ENCODE results near the gene MISP. TPM values are rescaled to one million over a fixed set of nuclear protein-coding genes. Genes with fewer than 3 reads are reported as not detected.
A peak's percentile ranks its signal among the peaks of the same experiment; 100 is the strongest.

Gene MISP
- total RNA-seq, 1 donor from 2014 or later, result 1.1 TPM

DNA sequence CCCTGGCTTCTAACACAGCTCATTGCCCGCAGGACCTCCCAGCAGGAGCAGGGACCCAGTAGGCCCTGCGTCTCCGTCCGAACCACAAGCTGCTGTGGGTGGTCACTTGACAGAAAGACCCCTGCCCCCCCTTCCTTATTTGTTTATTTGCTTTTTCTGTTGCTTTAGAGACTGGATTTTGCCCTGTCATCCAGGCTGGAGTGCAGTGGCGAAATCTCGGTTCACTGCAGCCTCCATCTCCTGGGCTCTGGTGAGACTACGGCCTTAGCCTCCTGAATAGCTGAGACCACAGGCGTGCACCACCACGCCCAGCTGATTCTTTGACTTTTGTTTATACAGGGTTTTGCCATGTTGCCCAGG, 38.8 kb downstream of the MISP start:
- no peaks in the 10 kb centered on the region for H3K27me3 Mint-ChIP-seq
- no peak for DNase-seq (ENCODE audit: low spot score, unreplicated experiment)
- no peak overlapping the region for H3K4me3 Mint-ChIP-seq (ENCODE audit: low read depth)
- H3K27ac Mint-ChIP-seq, result peak overlapping the region; percentile 86
- TF ChIP-seq, protein P1, sequence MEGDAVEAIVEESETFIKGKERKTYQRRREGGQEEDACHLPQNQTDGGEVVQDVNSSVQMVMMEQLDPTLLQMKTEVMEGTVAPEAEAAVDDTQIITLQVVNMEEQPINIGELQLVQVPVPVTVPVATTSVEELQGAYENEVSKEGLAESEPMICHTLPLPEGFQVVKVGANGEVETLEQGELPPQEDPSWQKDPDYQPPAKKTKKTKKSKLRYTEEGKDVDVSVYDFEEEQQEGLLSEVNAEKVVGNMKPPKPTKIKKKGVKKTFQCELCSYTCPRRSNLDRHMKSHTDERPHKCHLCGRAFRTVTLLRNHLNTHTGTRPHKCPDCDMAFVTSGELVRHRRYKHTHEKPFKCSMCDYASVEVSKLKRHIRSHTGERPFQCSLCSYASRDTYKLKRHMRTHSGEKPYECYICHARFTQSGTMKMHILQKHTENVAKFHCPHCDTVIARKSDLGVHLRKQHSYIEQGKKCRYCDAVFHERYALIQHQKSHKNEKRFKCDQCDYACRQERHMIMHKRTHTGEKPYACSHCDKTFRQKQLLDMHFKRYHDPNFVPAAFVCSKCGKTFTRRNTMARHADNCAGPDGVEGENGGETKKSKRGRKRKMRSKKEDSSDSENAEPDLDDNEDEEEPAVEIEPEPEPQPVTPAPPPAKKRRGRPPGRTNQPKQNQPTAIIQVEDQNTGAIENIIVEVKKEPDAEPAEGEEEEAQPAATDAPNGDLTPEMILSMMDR (IDR thresholded peaks at IDR 0.05; ENCODE audit: unreplicated experiment), result no peak
- peaks cover 2% of the 10 kb centered on the region for H3K36me3 Mint-ChIP-seq (ENCODE audit: insufficient read depth)
- H3K4me1 Mint-ChIP-seq (ENCODE audit: low read depth), result peaks cover 10% of the 10 kb centered on the region
- no peaks in the 10 kb centered on the region for H3K9me3 Mint-ChIP-seq (ENCODE audit: low read depth)

DNA sequence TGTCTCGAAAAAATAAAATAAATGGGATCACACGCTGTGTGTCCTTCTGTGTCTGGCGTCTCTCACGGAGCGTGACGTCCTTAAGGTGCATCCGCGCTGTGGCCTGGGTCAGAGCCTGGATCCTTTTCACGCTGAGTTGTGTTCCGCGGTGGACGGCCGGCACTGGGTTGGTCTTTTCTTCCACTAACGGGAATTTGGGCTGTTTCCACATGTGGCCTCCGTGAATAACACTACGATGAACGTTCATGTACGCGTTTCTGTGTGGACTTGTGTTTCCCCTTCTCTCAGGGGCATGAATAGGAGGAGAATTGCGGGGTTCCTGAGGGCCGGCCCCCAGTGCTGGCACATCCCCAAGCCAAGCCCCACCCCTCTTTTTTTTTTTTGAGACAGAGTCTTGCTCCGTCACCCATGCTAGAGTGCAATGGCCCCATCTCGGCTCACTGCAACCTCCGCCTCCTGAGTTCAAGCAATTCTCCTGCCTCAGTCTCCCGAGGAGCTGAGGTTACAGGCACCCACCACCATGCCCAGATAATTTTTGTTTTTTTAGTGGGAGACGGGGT, 40.2 kb downstream of the MISP start:
- H3K27me3 Mint-ChIP-seq, result no peaks in the 10 kb centered on the region
- TF ChIP-seq, protein P1 (IDR thresholded peaks at IDR 0.05; ENCODE audit: unreplicated experiment), result no peak
- peak overlapping the region; percentile 20 for H3K27ac Mint-ChIP-seq
- peaks cover 10% of the 10 kb centered on the region for H3K4me1 Mint-ChIP-seq (ENCODE audit: low read depth)
- no peak overlapping the region for H3K4me3 Mint-ChIP-seq (ENCODE audit: low read depth)
- peaks cover 2% of the 10 kb centered on the region for H3K36me3 Mint-ChIP-seq (ENCODE audit: insufficient read depth)
- DNase-seq (ENCODE audit: low spot score, unreplicated experiment), result no peak
- no peaks in the 10 kb centered on the region for H3K9me3 Mint-ChIP-seq (ENCODE audit: low read depth)

DNA sequence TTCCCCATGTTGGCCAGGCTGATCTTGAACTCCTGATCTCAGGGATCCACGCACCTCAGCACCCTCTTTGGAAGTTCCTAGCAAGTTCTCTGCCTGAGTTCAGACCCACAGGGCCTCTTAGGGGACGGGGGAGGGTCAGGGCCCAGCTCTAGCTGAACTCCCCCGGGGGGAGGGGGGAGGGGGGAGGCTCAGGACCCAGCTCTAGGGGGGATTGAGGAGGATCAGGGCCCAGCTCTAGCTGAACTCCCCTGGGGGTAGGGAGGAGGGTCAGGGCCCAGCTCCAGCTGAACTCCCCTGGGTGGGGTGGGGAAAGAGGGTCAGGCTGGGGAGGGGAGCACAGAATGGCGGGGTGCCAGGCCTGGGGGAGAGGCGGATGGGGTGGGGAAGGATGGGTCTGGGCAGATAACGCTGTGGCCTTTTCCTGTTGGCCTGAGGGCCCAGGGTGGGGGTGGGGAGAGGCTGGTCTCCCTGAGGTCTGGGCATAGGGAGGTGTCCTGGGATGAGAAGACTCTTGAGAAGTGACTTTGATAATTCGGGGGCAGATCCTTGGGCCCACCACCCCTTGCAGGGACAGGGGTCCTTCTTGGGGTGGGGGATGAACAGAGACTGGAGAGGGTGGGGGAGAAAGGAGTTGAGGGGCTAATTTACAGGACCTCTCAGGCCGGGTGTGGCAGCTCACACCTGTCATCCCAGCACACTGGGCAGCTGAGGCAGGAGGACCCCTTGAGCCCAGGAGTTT, 40.8 kb downstream of the MISP start:
- TF ChIP-seq, protein P1 (IDR thresholded peaks at IDR 0.05; ENCODE audit: unreplicated experiment), result no peak
- no peak for DNase-seq (ENCODE audit: low spot score, unreplicated experiment)
- no peaks in the 10 kb centered on the region for H3K9me3 Mint-ChIP-seq (ENCODE audit: low read depth)
- no peaks in the 10 kb centered on the region for H3K27me3 Mint-ChIP-seq
- no peak overlapping the region for H3K4me3 Mint-ChIP-seq (ENCODE audit: low read depth)
- peaks cover 12% of the 10 kb centered on the region for H3K4me1 Mint-ChIP-seq (ENCODE audit: low read depth)
- no peak overlapping the region for H3K27ac Mint-ChIP-seq
- peaks cover 2% of the 10 kb centered on the region for H3K36me3 Mint-ChIP-seq (ENCODE audit: insufficient read depth)

DNA sequence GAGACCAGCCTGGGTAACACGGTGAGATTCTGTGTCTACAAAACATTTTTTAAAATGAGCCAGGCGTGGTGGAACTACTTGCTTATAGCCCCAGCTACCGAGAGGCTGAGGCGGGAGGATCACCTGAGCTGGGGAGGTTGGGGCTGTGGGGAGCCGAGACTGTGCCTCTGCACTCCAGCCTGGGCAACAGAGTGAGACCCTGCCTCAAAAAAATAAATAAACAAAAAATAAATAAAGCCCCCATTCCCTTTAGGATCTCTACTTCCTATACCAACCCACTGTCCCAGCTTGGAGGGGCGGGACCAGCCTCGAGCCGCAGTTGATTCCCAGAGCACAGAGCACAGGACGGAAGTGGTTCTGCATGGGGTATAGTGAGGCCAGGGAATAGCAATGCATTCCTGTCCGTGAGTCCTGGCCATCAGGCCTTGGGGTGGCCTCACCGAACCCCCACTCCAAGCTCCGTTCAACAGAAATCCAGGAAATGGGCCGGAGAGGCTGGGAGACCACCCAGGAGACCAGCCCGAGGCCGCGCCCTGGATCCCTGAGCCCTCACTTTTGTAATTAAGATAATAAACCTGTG, 41.5 kb downstream of the MISP start:
- no peak overlapping the region for H3K4me3 Mint-ChIP-seq (ENCODE audit: low read depth)
- H3K4me1 Mint-ChIP-seq (ENCODE audit: low read depth), result peaks cover 12% of the 10 kb centered on the region
- no peaks in the 10 kb centered on the region for H3K9me3 Mint-ChIP-seq (ENCODE audit: low read depth)
- H3K27me3 Mint-ChIP-seq, result no peaks in the 10 kb centered on the region
- H3K27ac Mint-ChIP-seq, result no peak overlapping the region
- TF ChIP-seq, protein P1 (IDR thresholded peaks at IDR 0.05; ENCODE audit: unreplicated experiment), result no peak
- DNase-seq (ENCODE audit: low spot score, unreplicated experiment), result no peak
- peaks cover 2% of the 10 kb centered on the region for H3K36me3 Mint-ChIP-seq (ENCODE audit: insufficient read depth)

DNA sequence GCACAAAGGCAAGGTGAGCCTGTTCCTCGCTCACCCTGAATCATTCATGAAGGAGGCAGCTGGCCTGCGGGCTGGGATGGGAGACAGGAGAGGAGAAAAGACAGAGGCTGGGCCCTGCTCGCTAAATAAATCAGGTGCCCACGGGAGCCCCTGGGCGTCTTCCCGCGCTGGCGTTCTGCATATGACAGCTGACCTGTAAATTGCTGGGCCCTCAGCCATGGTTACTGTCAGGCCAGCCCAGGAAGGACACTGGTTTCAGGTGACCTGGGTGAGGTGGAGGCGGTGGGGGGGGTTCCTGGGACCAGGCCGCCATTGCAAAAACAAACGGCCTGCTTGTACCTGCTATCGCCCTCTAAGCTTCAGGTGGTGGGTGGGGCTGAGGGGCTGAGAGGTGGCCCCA, 42.9 kb downstream of the MISP start:
- H3K27me3 Mint-ChIP-seq, result no peaks in the 10 kb centered on the region
- no peak overlapping the region for H3K27ac Mint-ChIP-seq
- H3K4me1 Mint-ChIP-seq (ENCODE audit: low read depth), result peaks cover 12% of the 10 kb centered on the region
- no peaks in the 10 kb centered on the region for H3K9me3 Mint-ChIP-seq (ENCODE audit: low read depth)
- no peak for DNase-seq (ENCODE audit: low spot score, unreplicated experiment)
- peaks cover 2% of the 10 kb centered on the region for H3K36me3 Mint-ChIP-seq (ENCODE audit: insufficient read depth)
- TF ChIP-seq, protein P1 (IDR thresholded peaks at IDR 0.05; ENCODE audit: unreplicated experiment), result no peak
- no peak overlapping the region for H3K4me3 Mint-ChIP-seq (ENCODE audit: low read depth)
